CD4-positive, alpha-beta T cell treated with Interleukin-10 for 1 hour (primary cell): ENCODE results near the gene GPX1.

ENCODE experiments used
- DNase-seq: peaks from one replicate; pipeline ENCODE4 v3.0.0-alpha.2; 2020

GPX1 gene

DNA sequence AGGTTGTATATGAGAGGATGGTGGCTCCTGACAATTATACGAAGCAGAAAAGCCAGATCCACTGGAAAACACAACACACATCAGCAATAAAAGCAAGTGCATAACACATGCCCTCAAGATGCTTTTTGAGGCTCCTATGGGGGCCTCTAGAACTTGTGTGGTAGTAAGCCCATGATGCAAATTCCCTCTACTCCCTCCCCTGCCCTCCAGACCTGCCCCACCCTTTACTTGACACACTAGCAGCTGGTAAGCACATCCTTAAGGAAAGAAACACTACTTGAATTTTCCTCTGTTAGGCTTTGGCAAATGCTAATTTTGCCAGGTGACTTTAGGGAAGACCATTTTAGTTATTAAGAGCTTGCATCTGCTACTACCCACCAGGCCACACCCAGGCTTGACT, 47.5 kb downstream of the GPX1 start:
- DNase-seq: no peak
